ENCODE data around the gene PPFIA2. TPM values are rescaled to one million over a fixed set of nuclear protein-coding genes. Genes with fewer than 3 reads are reported as not detected.

Gene PPFIA2
- polyA plus RNA-seq, 1 donor (not counting 4 experiments of a cell fraction or from before 2014, with no cell fraction given) = not detected

GRCh38 chr12:81500788-81501187 is 258.4 kb downstream of the PPFIA2 start:
- dilution Hi-C loops (cut with MboI; ENCODE audit: extremely low pct_ligation_motif_present, low sequenced_read_pairs) = no loop called here
- H3K27ac ChIP-seq (ENCODE audit: control insufficient read depth, insufficient read depth, low read length) = no peak overlapping the region
- H3K4me2 ChIP-seq (ENCODE audit: control insufficient read depth, extremely low read depth, insufficient read depth, low read depth, low read length) = no peak overlapping the region

GRCh38 chr12:81499809-81500208 is 259.3 kb downstream of the PPFIA2 start:
- FAIRE-seq (no peak), DNase-seq (ENCODE audit: low read depth, low spot score) (no peak)
- H3K36me3 ChIP-seq (ENCODE audit: control insufficient read depth in 2 of 2, extremely low read depth in 1 of 2, insufficient read depth in 2 of 2, low read length in 2 of 2) = no peaks in the 10 kb centered on the region

More at GRCh38 chr12:81500788-81501187, 258.4 kb downstream of the PPFIA2 start:
- DNase-seq (ENCODE audit: low read depth, low spot score) (no peak), FAIRE-seq (no peak)
- Histone ChIP-seq H3K79me2 (ENCODE audit: control insufficient read depth, insufficient read depth, low read length) (no peaks in the 10 kb centered on the region), H3K4me3 (ENCODE audit: control insufficient read depth in 2 of 3, extremely low read depth in 1 of 3, insufficient read depth in 2 of 3, low read depth in 1 of 3, low read length in 3 of 3) (no peak overlapping the region), H3K9ac (ENCODE audit: control insufficient read depth, extremely low read depth, insufficient read depth, low read length) (no peak overlapping the region), H2AFZ (ENCODE audit: control insufficient read depth, low read length) (no peak overlapping the region), H3K27me3 (ENCODE audit: control insufficient read depth, extremely low read depth, insufficient read depth, low read length) (no peaks in the 10 kb centered on the region), H3K4me1 (ENCODE audit: control insufficient read depth, extremely low read depth, insufficient read depth, low read length) (no peaks in the 10 kb centered on the region), H3K9me3 (ENCODE audit: control insufficient read depth, low read depth, low read length) (no peaks in the 10 kb centered on the region), H3K9me1 (ENCODE audit: control insufficient read depth, extremely low read depth, insufficient read depth, low read length) (no peaks in the 10 kb centered on the region), H4K20me1 (ENCODE audit: control insufficient read depth, extremely low read depth, insufficient read depth, low read length) (no peaks in the 10 kb centered on the region), H3K36me3 (ENCODE audit: control insufficient read depth in 2 of 2, extremely low read depth in 1 of 2, insufficient read depth in 2 of 2, low read length in 2 of 2) (no peaks in the 10 kb centered on the region)
- no peak for TF ChIP-seq EZH2 (IDR thresholded peaks at IDR 0.05; ENCODE audit: low read length)
- TF ChIP-seq, protein P1, sequence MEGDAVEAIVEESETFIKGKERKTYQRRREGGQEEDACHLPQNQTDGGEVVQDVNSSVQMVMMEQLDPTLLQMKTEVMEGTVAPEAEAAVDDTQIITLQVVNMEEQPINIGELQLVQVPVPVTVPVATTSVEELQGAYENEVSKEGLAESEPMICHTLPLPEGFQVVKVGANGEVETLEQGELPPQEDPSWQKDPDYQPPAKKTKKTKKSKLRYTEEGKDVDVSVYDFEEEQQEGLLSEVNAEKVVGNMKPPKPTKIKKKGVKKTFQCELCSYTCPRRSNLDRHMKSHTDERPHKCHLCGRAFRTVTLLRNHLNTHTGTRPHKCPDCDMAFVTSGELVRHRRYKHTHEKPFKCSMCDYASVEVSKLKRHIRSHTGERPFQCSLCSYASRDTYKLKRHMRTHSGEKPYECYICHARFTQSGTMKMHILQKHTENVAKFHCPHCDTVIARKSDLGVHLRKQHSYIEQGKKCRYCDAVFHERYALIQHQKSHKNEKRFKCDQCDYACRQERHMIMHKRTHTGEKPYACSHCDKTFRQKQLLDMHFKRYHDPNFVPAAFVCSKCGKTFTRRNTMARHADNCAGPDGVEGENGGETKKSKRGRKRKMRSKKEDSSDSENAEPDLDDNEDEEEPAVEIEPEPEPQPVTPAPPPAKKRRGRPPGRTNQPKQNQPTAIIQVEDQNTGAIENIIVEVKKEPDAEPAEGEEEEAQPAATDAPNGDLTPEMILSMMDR (optimal IDR thresholded peaks at IDR 0.05 in 1 of 3, IDR thresholded peaks at IDR 0.05 in 1 of 3, conservative IDR thresholded peaks at IDR 0.05 in 1 of 3; ENCODE audit: extremely low read depth in 1 of 3, insufficient read depth in 2 of 3, low read length in 3 of 3) = no peak

More at GRCh38 chr12:81499809-81500208, 259.3 kb downstream of the PPFIA2 start:
- Histone ChIP-seq H3K4me1 (ENCODE audit: control insufficient read depth, extremely low read depth, insufficient read depth, low read length) (no peaks in the 10 kb centered on the region), H2AFZ (ENCODE audit: control insufficient read depth, low read length) (no peak overlapping the region), H3K4me3 (ENCODE audit: control insufficient read depth in 2 of 3, extremely low read depth in 1 of 3, insufficient read depth in 2 of 3, low read depth in 1 of 3, low read length in 3 of 3) (no peak overlapping the region), H3K9me3 (ENCODE audit: control insufficient read depth, low read depth, low read length) (no peaks in the 10 kb centered on the region), H3K9me1 (ENCODE audit: control insufficient read depth, extremely low read depth, insufficient read depth, low read length) (no peaks in the 10 kb centered on the region), H3K9ac (ENCODE audit: control insufficient read depth, extremely low read depth, insufficient read depth, low read length) (no peak overlapping the region), H3K27me3 (ENCODE audit: control insufficient read depth, extremely low read depth, insufficient read depth, low read length) (no peaks in the 10 kb centered on the region), H3K27ac (ENCODE audit: control insufficient read depth, insufficient read depth, low read length) (no peak overlapping the region), H3K4me2 (ENCODE audit: control insufficient read depth, extremely low read depth, insufficient read depth, low read depth, low read length) (no peak overlapping the region), H4K20me1 (ENCODE audit: control insufficient read depth, extremely low read depth, insufficient read depth, low read length) (no peaks in the 10 kb centered on the region), H3K79me2 (ENCODE audit: control insufficient read depth, insufficient read depth, low read length) (no peaks in the 10 kb centered on the region)
- TF ChIP-seq EZH2 (IDR thresholded peaks at IDR 0.05; ENCODE audit: low read length) = no peak
- TF ChIP-seq, protein P1 (optimal IDR thresholded peaks at IDR 0.05 in 1 of 3, IDR thresholded peaks at IDR 0.05 in 1 of 3, conservative IDR thresholded peaks at IDR 0.05 in 1 of 3; ENCODE audit: extremely low read depth in 1 of 3, insufficient read depth in 2 of 3, low read length in 3 of 3) = no peak
- dilution Hi-C loops (cut with MboI; ENCODE audit: extremely low pct_ligation_motif_present, low sequenced_read_pairs) = no loop called here
